HG03558 (cell line): ENCODE measurements around the gene TRPV4.

Source experiments
- ATAC-seq: cut with Tn5 transposase; IDR thresholded peaks from one replicate; pipeline ENCODE4 v1.9.1; 2021; ENCODE audit warnings: moderate number of reproducible peaks; ENCODE audit not compliant: unreplicated experiment; ENCODE audit errors: extremely low read depth

The TRPV4 gene

DNA sequence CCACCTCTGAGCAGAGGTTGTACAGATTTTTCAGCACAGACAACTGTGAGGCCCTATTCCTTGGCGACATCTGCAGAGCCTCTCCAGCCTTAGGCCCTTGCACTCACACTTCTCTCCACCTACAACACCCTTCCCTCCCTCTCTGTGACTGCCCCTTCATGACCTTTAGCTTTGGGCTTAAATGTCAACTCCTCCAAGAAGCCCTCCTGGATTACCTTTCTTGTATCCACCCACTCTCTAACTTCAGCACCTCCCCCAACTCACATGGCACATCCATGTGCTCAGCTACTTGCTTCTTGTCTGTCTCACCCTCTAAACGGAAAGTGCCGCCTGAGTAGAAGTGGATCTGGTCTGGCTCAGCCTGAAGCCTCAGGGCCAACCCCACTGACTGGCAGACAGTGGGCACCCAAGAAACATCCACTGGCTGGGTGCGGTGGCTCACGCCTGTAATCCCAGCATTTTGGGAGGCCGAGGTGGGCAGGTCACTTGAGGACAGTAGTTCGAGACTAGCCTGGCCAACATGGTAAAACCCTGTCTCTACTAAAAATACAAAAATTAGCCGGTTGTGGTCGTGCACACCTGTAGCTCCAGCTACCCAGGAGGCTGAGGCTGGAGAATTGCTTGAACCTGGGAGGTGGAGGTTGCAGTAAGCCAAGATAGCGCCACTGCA is 22.1 kb downstream of the TRPV4 start:
- ATAC-seq: no peak

DNA sequence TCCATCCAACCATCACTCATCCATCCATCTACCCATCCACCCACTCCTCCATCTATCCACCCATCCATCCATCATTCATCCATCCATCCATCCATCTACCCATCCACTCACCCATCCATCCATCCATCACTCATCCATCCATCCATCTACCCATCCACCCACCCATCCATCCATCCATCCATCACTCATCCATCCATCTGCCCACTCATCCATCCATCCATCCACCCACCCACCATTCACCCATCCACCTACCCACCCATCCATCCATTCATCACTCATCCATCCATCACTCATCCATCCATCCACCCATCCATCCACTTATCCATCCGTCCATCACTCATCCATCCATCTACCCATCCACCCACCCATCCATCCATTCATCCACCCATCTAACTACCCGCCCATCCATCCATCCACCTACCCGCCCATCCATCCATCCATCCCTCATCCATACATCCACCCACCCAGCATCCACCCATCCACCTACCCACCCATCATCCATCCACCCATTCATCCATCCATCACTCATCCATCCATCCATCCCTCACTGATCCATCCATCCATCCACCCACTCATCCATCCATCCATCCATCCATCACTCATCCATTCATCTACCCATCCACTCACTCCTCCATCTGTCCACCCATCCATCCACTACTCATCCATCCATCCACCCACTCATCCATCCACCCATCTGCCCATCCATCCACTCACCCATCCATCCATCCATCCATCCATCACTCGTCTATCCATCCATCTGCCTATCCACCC is 24.1 kb downstream of the TRPV4 start:
- ATAC-seq: no peak

DNA sequence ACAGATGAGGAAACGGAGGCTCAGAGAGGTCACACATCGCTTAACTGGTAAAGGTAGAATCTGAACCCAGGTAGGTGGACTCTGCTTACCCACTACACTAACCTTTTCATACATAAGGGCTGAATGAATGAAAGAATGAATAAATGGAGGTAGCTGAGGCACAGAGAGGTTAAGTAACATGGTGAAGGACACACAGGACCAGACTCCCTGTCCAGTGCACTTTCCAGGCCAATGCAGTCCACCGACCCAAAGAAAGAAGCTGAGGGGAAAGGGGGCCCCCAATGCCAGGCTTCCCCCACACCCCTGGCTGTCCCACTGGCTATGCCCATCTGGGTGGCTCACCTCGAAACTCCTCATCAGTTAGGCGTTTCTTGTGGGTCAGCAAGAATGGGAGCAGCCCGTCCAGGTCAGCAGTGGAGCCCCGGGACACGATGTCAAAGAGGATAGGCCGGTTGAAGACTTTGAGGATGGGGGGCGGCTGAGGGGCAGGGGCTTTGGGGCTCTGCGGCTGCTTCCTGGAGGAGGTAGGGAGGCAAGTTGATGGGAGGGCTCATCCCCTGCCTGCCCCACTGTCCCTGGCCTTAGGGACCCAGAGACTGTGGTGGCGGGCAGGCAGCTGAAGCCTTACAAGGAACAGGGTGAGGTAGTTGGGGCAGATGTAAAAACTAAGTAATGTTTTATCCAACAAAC is 25.1 kb downstream of the TRPV4 start:
- ATAC-seq: no peak

DNA sequence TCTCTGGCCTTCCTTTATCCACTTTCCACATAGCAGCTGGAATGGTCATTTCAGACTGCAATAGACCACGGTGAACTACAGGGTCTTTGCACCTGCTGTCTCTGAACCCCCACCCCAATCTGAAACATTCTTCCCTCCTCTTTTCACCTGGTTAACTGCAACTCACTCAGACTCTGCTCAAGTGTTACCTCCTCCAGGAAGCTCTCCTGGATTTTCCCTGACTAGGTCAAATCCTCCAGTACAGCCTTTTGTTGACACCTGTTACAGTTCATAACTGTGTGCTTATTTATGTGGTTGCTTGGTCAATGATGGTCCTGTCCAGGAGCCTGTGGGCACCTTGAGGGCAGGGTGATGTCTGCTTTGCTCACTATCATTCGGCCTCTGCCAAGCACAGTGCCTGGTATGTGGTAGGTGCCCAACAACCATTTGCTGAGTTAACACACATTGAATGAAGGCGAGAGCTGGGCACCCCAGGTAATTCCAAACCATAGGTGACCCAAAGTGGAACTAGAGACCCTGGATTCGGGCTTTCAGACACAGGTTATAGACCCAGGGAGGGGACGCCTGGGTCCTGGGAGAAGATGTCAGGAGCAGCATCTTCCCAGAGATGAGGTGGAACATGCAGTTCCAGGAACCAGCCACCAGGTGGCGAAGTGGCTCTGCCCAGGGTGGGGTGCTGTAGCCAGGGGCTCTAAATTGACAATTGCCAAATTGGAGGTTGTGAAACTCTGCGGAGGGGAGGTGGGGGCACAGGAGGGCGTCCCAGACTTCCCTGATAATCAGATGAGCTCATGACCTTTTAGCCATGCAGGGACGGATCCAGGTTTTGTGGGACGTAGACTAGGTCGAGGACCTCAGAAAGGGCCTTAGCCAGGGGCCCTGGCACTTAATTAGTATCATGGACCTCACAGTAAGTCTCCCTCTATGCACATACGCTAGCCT is 28.1 kb downstream of the TRPV4 start:
- ATAC-seq: no peak

DNA sequence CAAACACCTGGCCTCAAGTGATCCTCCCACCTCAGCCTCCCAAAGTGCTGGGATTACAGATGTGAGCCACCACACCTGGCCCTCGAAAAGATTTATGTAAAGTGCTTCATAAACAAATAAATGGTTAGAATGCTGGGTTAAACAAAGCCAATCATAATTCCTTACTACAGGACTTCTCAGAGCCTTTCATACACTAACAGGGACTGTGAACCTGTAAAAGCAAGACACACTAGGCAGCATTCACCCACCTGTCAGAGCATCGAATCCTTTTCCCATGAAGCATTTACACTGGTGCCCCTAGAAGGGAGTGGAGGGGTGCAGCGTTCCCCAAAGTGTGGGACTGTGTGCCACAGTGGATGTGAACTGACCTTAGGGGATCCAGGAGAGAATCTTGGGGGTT is 29.5 kb downstream of the TRPV4 start:
- ATAC-seq: no peak

DNA sequence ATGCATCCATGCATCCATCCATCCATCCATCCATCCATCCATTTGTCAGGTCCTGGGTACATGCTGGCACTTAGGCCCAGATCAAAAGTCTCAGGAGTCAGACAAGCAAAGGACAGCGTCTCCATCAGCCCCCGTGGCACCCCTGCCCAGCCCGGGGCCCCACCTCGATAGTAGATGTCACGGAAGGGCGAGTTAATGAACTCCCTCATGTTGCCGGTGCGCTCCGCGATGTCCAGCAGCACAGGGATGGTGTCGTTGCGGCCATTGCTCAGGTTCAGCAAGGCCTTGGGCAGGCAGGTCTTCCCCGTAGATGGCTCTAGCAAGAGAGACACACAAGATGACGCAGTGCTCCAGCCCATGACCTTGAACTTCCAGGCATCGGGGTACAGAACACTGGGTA is 30.4 kb downstream of the TRPV4 start:
- no peak for ATAC-seq

DNA sequence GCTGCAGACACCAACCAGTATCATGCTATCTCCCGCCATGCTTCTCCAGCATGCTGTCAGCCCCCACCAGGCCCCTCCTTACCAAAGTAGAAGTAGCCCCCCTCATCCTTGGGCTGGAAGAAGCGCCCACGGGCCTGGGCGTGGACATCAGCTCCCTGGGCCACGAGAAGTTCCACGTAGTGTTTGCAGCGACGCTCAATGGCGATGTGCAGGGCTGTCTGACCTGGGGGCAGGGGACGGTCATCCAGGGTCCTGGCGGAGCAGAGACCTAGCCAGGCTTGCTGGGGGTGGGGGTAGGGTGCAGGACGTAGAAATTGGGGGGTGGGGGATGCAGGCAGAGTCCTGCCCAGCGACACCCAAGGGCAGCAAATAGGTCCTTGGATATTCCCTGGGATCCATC is 32.7 kb downstream of the TRPV4 start:
- no peak for ATAC-seq

DNA sequence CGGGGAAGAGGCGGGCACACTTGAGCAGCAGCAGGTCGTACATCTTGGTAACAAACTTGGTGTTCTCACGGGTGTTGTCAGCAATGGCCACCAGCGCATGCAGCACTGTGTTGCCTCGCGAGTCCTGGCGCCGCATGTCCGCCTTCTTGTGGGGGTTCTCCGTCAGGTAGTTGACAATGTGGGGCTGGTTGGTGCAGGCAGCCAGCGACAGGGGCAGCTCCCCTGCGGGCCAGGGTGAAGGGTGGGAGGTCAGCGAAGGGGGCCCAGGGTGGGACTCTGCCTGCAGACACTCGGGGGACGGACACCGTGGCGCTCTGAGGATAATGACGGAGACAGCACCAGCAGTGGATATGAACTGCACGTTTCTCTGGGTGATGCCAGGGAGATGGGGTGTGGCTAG is 34.5 kb downstream of the TRPV4 start:
- ATAC-seq: no peak

DNA sequence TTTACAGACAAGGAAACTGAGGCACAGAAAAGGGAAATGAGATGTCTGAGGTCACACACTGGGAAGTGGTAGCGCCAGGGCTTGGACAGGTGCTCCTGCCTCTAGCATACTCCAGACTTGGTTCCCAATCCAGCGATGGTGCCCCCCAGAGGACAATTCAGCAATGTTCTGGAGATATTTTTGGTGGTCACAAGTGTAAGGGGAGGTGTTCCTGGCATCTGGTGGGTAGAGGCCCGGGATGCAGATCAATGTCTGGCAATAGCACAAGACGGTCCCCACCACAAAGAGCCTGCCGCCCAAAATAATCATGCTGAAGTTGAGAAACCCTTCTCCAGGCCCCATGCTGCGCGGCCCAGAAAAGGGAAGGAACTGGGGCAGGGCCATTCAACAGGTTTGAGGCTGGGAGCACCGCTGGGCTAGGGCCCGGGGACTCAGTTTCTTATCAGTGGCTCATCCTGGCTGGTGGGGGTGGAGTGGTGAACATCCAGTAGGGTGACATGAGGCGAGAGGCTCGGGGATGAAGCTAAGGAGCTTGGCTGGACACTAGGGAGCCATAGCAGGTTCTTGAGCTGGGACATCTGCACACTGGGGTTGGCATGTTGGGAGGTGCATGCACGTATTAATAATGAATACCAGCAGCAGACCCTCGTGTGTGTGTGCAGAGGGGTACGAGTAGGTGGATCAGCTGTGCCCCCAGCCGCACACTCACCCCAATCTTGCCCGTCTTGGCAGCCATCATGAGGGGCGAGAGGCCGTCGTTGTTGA is 35.1 kb downstream of the TRPV4 start:
- no peak for ATAC-seq

DNA sequence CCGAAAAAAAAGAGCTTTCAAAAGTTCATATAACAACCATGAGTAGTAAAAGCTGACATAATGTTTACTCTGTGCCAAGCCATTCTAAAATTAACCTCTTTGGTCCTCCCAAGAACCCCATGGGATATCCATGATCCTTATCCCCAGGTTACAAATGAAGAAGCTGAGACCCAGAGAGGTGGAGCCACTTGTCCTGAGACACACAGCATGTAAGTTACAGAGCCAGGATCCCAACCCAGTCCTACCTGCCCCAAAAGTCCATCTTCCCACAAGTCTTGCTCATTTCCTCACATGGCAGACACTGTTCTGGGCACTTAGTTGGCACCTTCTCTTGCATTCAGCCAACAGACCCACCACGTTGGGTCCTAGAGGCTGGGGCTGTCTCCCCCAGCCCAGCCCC is 37.1 kb downstream of the TRPV4 start:
- ATAC-seq: no peak

DNA sequence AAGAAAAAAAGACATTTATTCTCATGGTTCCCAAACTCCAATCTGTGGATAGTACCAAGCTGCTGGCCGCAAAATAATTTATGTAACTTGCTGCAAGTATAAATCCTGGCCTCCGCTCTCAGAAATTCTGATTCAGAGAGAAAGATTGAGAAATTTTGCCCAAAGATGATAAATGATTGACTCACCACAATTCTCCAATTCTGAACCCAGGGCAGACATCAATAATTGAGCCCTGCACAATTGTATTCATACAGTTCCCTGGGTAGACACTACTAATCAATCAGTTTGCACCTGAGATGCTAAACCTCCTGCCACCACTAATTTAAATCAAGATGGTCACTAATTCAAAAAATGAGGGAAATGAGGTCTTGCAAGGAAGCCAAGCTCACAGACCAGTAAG is 38.2 kb downstream of the TRPV4 start:
- no peak for ATAC-seq

DNA sequence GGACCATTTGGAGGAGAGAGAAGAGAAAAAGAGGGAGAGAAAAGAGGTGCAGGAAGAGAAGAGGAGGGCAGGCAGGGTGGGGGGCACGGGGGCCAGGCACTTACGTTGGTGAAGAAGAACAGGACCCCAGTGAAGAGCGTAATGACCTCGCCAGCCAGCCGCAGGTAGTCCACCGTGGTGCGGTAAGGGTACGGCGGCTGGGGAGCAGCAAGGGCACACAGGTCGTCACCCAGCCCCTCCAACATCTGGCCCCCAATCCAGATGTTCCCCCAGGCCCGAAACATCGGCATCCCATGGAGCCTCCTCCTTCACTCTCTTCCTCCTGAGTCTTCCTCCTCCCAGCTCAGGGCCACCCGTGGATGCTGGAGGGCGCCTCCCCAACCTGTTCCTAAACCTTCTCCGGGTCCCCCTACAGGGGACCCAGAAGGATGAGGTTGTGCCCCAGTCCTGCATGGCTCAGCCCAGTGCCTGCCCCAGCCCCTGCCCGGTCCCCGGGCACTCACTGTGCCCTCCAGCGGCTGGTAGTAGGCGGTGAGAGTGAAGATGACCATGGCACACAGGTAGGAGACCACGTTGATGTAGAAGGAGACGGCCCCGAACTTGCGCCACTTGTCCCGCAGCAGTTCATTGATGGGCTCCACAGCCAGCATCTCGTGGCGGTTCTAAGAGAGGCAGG is 39.2 kb downstream of the TRPV4 start:
- ATAC-seq: no peak

DNA sequence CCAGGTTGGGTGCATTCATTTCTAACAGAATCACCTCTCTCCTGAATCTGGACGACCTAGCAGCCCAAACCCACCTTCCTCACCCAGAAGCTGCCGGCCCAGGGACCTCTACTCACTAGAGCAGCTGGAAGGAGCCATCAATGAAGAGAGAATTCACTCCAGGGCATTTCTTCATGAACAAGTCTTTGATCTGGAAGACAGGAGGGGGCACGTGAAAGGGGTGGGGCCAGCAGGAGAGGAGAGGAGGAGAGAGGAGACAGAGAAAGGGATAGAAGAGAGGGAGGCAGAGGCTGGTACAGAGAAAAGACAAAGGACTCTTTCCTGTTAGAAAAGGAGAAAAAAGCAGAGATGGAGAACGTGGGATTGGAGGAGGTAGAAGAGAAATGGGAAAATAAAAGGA is 39.8 kb downstream of the TRPV4 start:
- no peak for ATAC-seq

DNA sequence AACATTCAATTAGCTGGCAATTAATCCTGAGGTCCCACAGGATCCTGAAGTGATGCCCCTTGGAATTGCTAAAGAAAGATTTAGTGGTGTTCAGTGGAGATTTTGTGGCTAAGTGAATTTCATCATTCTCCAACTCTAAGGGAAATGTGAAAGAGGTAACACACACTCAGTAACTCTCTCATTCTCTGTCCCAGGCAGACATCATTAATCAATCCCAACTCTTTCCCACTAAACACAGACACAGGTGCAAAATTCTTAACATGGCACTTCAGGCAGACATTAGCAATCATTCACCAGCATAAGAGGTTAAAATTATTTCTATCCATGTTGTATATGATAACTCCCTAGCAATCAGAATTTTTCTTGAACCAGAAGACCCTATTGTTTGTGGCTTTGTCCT is 40.2 kb downstream of the TRPV4 start:
- ATAC-seq: no peak

DNA sequence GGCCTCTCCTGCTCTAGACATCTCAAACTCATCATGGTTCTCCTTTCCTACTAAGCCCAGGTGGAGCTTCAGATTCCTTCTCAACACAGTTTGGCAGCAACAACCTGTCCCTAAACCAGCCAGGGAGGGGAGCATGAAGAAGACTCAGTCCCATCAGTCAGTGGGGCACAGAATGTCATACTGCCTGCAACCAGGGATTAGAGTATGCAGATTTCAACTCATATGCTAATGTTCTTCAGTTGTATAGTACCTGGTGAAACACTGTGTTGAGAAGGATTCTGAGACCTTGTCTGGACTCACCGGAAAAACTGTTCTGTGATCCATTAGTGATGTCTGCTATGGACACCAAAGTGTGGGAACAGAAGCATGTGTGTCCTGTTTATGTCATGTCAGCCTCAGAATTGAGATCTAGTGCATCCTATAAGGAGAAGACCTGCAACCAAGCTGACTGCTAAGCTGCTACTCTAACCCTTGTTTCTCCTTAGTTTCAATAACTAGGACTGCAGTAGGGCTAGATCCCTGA is 43.6 kb downstream of the TRPV4 start:
- no peak for ATAC-seq

DNA sequence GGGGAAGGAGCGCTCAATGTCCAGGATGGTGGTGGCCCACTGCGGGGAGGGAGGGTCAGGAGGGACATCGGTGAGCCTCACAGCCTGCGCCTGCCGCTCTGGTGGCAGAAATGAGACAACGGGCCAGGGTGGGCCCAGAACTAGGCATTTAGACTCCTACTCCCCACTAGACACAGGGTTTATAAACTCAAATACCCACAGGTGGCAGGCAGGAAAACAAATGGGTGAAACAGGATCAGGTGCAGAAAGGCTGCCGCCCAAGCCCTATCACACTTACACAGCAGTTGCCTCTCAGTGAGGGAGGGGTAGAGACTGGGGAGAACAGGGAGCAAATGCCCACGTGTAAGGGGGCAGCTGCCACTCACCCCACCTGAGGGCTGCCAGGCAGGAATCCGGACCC is 46.4 kb downstream of the TRPV4 start:
- ATAC-seq: no peak

DNA sequence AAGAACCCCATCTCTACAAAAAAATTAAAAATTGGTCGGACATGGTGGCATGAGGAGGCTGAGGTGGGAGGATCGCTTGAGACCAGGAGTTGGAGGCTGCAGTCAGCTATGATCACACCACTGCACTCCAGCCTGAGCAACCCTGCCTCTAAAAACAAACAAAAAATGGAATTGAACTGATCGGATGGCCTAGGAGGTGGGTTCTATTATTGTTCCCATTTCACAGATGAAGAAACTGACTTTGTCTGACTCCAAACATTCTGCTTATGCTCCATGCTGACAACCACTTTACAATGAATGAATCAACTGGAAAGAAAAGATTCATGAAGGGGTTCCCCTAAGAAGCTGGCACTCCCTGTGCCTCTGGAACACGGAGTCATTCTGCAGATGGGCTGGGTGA is 47.3 kb downstream of the TRPV4 start:
- no peak for ATAC-seq

DNA sequence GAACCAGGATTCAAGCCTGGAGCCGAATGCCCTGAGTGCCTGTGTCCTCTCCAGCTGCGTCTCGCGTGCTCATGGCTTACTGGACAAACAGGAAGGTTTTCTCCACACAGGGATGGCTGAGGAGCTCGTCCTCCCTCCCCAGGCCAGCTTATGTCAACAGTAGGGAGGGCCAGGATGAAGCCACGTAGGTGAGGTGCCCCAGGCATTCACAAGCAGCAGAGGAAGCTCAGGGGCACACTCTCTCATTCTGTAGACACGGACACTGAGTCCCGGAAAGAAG is 49.3 kb downstream of the TRPV4 start:
- no peak for ATAC-seq
